HG02678 (cell line): ENCODE data around the gene KCNE1.
"Not testable (repeated sequence)": the region's sequence is repeated elsewhere in the genome, so short reads cannot be mapped to it uniquely, and the experiment has no call there.

Experiments used
- ATAC-seq: cut with Tn5 transposase; IDR thresholded peaks from one replicate; pipeline ENCODE4 v1.9.1; 2021; ENCODE audit warnings: mild to moderate bottlenecking, moderate library complexity; ENCODE audit not compliant: unreplicated experiment

The KCNE1 gene

DNA sequence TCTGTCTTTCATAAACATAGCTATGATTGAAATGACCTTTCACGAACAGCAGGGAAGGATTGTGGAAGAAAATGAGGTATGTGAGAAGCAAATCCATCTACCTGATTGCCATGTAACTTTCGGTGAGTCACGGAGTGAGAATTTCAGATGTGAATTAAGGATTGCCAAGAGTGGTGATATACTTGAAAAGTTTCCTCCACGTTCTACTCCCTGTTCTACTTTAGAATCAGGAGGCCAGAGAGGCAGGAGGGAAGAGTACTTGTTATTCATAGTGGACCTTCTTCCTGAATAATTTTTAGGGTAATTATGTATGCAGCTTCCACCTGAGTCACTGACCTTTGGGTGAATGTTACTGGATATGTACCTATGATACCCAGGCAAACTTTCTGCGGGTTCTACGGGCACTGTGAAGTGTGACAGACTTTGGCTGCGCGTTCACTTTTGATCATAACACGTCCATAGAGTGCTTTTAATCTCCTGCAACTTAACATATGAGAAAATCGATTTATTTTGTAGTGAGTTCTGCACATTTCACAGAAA lies 2.6 kb upstream of the KCNE1 start:
- no peak for ATAC-seq

- ATAC-seq: no peak
Measured at GRCh38 chr21:34513129-34513675, 1.2 kb upstream of the KCNE1 start.

GRCh38 chr21:34511181-34511580 lies 829 bp downstream of the KCNE1 start:
- ATAC-seq: no peak

DNA sequence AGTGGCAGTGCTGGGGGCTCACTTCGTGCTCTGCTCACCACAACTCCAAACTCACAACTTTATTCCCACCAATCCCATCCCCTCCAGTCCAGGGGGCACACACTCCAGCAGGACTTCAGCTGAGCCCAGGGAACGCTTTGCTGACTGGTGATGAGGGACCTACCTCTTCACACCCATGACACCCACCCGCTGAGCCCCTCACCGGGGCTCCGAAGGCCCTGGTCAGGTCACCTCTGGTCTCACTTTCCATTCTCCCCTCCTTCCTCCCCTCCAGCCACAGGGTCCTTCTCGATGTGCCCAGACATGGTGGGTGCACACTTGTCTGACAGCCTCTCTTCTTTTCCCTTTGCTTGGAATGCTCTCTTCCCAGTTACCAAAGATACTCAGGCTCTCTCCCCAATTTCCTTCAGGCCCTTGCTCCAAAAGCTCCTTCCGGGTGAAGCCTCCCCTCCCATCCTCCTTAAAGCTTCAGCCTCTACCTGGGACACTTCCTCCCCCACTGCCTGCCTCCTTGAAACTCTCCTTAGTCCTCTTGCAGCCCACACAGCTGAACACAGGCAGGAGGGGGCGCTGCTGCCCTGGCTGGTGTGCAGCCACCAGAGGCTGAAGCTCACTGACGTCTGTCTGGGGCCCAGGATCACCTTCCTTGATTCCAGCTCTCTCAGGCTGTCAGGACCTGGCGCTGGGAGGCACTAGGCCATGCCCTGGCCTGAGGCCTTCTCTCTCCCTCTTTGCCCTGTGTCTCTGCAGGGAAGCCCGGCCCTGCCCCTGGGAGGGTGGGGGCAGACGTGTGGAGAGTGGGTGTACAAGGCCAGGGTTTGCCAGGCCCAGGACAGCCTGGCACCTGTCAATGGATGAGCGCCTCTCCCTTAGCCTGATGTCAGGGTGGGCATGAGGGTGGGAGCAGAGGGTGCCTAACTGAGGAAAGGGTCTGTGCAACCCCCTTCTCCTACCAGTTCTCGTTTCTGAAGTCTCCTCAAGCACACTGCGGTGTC lies 1.6 kb downstream of the KCNE1 start:
- no peak for ATAC-seq

GRCh38 chr21:34509151-34509550 lies 2.9 kb downstream of the KCNE1 start:
- ATAC-seq: no peak

- no peak for ATAC-seq
Measured at GRCh38 chr21:34504595-34504994, 7.4 kb downstream of the KCNE1 start.

DNA sequence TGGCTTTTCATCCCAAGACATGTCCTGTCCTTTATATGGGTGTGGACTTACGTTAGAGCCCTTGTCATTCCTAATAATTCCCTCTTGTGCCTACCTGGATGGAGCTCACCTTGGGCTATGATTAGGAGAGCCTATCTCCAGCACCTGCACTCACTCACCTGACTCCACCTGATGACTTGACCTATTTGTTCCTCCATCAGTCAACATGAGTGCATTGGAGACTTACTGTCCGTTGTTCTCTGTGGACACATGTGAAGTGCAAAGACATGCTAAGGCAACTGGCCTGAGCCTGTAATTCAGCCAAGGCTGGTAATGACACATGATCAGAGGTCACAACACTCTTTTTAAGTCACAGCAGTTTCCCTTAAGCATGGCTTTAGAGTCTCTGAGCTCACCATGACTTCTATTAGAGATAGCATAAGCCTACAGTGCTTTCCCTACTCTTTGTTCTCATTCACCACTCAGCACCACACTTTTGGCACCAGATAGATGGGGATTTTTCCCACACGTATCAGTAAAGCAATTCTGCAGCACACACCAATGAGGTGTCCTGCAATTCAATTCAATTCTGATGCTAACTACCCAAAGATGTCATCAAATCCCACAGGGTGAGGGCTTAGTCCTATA lies 9.4 kb downstream of the KCNE1 start:
- ATAC-seq: no peak

GRCh38 chr21:34501716-34502115 lies 10.3 kb downstream of the KCNE1 start:
- ATAC-seq: no peak

DNA sequence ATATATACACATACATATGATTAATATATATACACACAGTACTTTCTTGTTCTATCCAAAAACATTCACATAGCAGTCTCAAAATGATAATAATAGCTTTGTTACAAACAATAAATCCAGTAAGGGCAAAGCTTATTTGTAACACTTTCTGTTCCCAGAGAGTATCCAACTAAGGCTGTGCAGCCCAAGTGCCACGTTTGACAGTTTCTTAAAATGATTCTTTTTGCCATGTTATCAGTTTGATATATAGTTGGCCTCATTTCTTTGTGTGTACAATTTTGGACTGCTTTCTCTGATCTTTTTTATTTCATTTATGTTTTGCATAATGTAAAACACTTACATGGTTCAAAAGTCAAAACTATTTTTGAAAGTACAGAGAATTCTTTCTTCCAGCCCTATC lies 11.8 kb downstream of the KCNE1 start:
- ATAC-seq: no peak

- ATAC-seq: no peak
Measured at GRCh38 chr21:34499116-34499515, 12.9 kb downstream of the KCNE1 start.

DNA sequence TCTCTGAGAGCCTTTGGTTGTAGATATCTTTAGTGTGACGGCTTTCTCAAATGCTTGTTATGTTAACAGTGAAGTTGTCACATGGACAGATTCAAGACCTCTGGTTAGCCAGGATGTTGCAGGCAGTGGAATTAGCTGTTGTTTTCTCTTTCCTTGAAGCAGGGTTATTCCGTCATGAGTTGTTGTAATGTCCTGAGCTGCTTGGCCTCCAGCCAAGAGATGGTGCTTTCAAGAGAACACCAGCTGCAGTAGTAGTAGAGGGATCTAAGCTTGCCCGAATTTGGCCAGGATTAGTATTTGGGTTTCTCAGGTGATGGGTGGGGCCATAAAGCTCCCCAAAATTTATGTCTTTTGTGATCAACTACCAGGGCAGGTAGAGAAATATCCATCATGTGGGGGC lies 13.4 kb downstream of the KCNE1 start:
- no peak for ATAC-seq

DNA sequence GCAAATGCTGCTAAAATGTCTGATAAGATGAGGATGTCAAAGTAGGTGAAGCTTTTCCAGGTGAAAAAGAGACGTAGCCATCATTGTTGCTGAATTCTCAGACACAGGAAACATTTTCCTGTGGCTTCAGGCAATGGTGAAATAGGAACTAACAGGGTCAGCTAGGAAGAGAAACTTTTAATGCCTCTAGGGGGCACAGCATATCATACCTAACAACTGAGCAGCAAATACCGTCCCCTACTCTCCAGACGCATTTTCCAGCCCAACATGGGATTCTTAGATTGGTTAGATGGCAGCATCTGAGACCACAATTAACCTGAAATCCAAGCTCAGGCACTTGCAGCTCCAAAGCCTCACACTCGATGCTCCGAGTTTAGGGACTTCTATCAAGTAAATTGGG lies 28.2 kb downstream of the KCNE1 start:
- ATAC-seq: not testable (repeated sequence)

DNA sequence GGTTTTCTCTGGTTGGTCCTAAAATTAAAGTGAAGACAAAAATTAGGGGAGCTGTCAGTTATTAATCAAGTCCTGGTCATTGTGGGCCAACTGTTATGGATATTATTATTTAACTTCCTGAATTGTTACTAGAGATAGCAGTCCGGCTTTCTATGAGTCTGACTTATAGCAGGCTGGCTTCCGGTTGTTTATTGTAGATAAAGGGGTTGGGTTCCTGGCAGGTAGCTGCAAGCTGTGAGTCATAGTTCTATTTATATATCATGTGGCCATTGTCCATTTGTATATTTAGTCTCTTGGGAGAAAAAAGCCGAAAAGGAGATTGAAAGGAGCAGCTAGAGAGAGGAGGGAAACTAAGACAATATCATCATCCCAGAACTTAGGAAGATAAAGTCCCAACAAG lies 28.6 kb downstream of the KCNE1 start:
- not testable (repeated sequence) for ATAC-seq

- not testable (repeated sequence) for ATAC-seq
Measured at GRCh38 chr21:34467333-34467732, 44.7 kb downstream of the KCNE1 start.

- not testable (repeated sequence) for ATAC-seq
Measured at GRCh38 chr21:34459426-34459825, 52.6 kb downstream of the KCNE1 start.

- not testable (repeated sequence) for ATAC-seq
Measured at GRCh38 chr21:34458266-34458665, 53.7 kb downstream of the KCNE1 start.

DNA sequence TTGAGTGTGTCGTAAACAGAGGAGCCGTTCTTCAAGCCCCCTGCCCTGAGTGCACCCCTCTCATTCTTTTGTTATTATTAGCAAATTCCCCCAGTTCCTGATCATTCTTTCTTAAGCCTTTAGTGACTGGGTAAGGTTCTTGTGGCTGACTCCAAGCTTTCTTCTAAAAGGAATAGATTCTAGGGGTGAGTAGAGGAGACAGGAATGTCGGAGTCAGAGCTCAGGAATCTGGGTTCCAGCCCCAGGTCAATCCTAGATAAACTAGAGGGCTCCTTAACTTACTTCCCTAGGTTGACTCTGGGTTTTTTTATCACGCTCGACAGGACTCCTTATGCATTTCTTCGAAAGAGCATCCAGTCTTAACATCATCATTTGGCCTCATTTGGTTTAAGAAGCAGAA lies 55.8 kb downstream of the KCNE1 start:
- ATAC-seq: not testable (repeated sequence)

- not testable (repeated sequence) for ATAC-seq
Measured at GRCh38 chr21:34455628-34456027, 56.4 kb downstream of the KCNE1 start.

- not testable (repeated sequence) for ATAC-seq
Measured at GRCh38 chr21:34447018-34447417, 65.0 kb downstream of the KCNE1 start.

DNA sequence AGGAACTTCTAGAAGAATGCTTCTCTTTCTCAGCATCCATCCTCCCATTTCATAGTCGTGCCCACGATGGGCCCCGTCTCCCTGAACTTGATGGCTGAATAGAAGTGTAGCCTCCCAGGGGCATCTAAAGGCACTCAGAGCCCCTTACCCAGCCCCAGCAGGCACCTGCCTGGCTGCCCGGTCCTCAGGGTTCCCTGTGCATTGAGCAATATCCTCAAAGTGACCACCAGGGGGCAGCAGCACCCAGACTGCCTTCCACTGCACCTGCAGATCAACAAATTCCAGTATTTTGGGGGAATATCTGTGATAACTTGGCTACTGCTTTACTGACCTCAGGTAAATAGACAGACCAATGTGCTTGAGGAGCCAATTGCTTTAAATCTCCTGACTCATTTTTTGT lies 68.5 kb downstream of the KCNE1 start:
- not testable (repeated sequence) for ATAC-seq

- ATAC-seq: not testable (repeated sequence)
Measured at GRCh38 chr21:34429710-34430109, 82.3 kb downstream of the KCNE1 start.
